ENCODE results near the gene DYSF. TPM values are rescaled to one million over a fixed set of nuclear protein-coding genes. Genes with fewer than 3 reads are reported as not detected.
"Not testable (repeated sequence)": the region's sequence is repeated elsewhere in the genome, so short reads cannot be mapped to it uniquely, and the experiment has no call there.

DYSF gene
- total RNA-seq, 1 experiment from 2014 or later: 0.24 TPM

DNA sequence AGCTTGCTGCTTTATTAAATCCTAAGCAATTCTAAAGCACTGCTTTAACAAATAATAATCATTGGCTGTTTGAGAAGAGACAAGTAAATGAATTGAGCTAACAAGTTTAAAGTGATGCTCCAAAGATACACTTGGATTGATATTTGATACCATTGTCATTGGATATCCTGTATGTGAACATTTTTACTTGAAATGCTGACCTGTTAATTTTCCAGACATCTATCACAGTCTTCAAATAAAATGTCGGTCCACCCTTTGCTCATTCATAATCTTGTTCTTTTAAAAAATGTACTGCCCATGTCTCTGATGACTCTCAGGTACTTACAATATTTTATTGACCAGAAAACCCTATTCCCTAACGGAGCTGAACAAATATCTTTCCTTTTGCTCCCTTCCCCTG lies 202.1 kb downstream of the DYSF start:
- H3K4me3 ChIP-seq (ENCODE audit: low read depth, low read length, poor library complexity, severe bottlenecking): no peak overlapping the region
- CTCF ChIA-PET: no interaction called here
- no peak overlapping the region for H3K27ac ChIP-seq (ENCODE audit: low read depth, low read length, poor library complexity, severe bottlenecking)
- H3K36me3 ChIP-seq (ENCODE audit: insufficient read depth, low read length, poor library complexity, severe bottlenecking): no peaks in the 10 kb centered on the region
- no peaks in the 10 kb centered on the region for H3K9me3 ChIP-seq (ENCODE audit: low read depth, low read length, poor library complexity, severe bottlenecking)
- peaks cover 11% of the 10 kb centered on the region for H3K27me3 ChIP-seq (replicated peaks; ENCODE audit: insufficient read depth, low read depth, low read length, poor library complexity)
- TF ChIP-seq, protein P1, sequence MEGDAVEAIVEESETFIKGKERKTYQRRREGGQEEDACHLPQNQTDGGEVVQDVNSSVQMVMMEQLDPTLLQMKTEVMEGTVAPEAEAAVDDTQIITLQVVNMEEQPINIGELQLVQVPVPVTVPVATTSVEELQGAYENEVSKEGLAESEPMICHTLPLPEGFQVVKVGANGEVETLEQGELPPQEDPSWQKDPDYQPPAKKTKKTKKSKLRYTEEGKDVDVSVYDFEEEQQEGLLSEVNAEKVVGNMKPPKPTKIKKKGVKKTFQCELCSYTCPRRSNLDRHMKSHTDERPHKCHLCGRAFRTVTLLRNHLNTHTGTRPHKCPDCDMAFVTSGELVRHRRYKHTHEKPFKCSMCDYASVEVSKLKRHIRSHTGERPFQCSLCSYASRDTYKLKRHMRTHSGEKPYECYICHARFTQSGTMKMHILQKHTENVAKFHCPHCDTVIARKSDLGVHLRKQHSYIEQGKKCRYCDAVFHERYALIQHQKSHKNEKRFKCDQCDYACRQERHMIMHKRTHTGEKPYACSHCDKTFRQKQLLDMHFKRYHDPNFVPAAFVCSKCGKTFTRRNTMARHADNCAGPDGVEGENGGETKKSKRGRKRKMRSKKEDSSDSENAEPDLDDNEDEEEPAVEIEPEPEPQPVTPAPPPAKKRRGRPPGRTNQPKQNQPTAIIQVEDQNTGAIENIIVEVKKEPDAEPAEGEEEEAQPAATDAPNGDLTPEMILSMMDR (conservative IDR thresholded peaks at IDR 0.05; ENCODE audit: low read depth, low read length): no peak
- no peak for TF ChIP-seq EZH2 (IDR thresholded peaks at IDR 0.05; ENCODE audit: borderline replicate concordance, low read depth, low read length, poor library complexity, severe bottlenecking)
- POLR2A ChIA-PET (ENCODE audit: low non-redundant PET): no interaction called here
- intact Hi-C loops (cut with micrococcal nuclease; ENCODE audit: unreplicated experiment): no loop called here
- no peak for DNase-seq (ENCODE audit: low spot score)
- BruUV-seq (replicated peaks): no TSS peak
- no peaks in the 10 kb centered on the region for H3K4me1 ChIP-seq (ENCODE audit: insufficient read depth, low read length, poor library complexity, severe bottlenecking)

DNA sequence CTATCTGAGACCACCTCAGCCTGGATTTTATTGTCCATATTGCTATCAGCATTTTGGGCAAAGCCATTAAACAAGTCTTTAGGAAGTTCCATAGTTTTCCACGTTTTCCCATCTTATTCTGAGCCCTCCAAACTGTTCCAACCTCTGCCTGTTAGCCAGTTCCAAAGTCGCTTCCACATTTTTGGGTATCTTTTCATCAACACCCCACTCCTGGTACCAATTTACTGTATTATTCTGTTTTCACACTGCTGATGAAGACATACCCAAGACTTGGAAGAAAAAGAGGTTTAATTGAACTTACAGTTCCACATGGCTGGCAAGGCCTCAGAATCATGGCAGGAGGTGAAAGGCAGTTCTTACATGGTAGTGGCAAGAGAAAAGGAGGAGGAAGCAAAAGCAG lies 204.9 kb downstream of the DYSF start:
- H3K36me3 ChIP-seq (ENCODE audit: insufficient read depth, low read length, poor library complexity, severe bottlenecking); H3K4me3 ChIP-seq (ENCODE audit: low read depth, low read length, poor library complexity, severe bottlenecking); DNase-seq (ENCODE audit: low spot score); H3K27ac ChIP-seq (ENCODE audit: low read depth, low read length, poor library complexity, severe bottlenecking); H3K4me1 ChIP-seq (ENCODE audit: insufficient read depth, low read length, poor library complexity, severe bottlenecking); H3K27me3 ChIP-seq (replicated peaks; ENCODE audit: insufficient read depth, low read depth, low read length, poor library complexity); intact Hi-C loops (cut with micrococcal nuclease; ENCODE audit: unreplicated experiment); BruUV-seq (replicated peaks); H3K9me3 ChIP-seq (ENCODE audit: low read depth, low read length, poor library complexity, severe bottlenecking); CTCF ChIA-PET: not testable (repeated sequence)
- POLR2A ChIA-PET (ENCODE audit: low non-redundant PET): interaction anchor here (0.9 kb wide), 1 partner anchor 203 kb away, joined by 3 read pairs; no protein-coding TSS in a partner anchor

DNA sequence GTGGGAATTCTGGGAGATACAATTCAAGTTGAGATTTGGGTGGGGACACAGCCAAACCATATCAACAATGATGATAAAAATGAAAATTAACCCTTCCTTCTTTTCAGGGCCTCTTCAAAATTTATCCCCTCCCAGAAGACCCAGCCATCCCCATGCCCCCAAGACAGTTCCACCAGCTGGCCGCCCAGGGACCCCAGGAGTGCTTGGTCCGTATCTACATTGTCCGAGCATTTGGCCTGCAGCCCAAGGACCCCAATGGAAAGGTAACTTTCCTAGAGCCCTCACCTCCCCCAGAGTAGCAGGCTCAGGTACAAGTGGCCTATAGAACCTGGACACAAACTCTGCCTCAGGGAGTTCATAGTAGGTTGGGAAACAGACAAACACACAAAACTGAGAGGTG lies 205.4 kb downstream of the DYSF start:
- no TSS peak for BruUV-seq (replicated peaks)
- Histone ChIP-seq H3K27ac (ENCODE audit: low read depth, low read length, poor library complexity, severe bottlenecking) (no peak overlapping the region), H3K4me1 (ENCODE audit: insufficient read depth, low read length, poor library complexity, severe bottlenecking) (no peaks in the 10 kb centered on the region), H3K36me3 (ENCODE audit: insufficient read depth, low read length, poor library complexity, severe bottlenecking) (no peaks in the 10 kb centered on the region), H3K4me3 (ENCODE audit: low read depth, low read length, poor library complexity, severe bottlenecking) (no peak overlapping the region), H3K27me3 (replicated peaks; ENCODE audit: insufficient read depth, low read depth, low read length, poor library complexity) (no peaks in the 10 kb centered on the region), H3K9me3 (ENCODE audit: low read depth, low read length, poor library complexity, severe bottlenecking) (no peaks in the 10 kb centered on the region)
- POLR2A ChIA-PET (ENCODE audit: low non-redundant PET): no interaction called here
- intact Hi-C loops (cut with micrococcal nuclease; ENCODE audit: unreplicated experiment): no loop called here
- no peak for TF ChIP-seq EZH2 (IDR thresholded peaks at IDR 0.05; ENCODE audit: borderline replicate concordance, low read depth, low read length, poor library complexity, severe bottlenecking)
- TF ChIP-seq, protein P1 (conservative IDR thresholded peaks at IDR 0.05; ENCODE audit: low read depth, low read length): no peak
- CTCF ChIA-PET: no interaction called here
- DNase-seq (ENCODE audit: low spot score): no peak

DNA sequence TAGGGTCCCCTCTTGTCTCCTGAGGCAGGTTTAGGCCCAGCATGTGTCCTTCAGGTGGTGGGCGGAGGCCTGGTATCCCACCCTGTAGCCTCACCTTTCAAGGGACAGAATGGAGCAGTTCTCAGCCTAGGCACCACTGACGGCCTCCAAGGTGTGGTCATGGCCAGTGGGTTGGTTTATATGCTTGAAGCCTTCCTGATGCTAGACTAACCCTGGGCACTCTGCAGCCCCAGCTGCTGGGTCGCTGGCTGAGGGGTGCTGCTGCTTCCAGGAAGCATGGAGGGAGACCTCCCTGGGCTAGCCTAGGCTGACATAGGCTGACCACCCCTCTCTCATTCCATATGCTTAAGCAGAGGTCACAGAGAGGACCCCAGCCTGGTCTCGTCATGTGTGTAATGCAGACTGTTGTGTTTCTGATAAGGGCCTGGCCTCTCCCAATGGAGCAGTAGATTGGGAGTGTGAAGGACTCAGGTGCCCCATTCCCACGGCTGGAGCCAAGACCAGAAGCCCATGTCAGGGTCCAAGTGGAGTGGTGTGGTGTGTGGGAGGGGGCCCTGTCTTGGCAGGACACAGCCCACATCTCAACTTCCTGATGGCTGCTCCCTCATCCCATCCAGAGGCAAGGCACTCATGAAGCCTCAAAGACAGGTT lies 206.6 kb downstream of the DYSF start:
- ChIA-PET CTCF (no interaction called here), POLR2A (ENCODE audit: low non-redundant PET) (no interaction called here)
- Histone ChIP-seq H3K9me3 (ENCODE audit: low read depth, low read length, poor library complexity, severe bottlenecking) (no peaks in the 10 kb centered on the region), H3K27ac (ENCODE audit: low read depth, low read length, poor library complexity, severe bottlenecking) (no peak overlapping the region), H3K4me3 (ENCODE audit: low read depth, low read length, poor library complexity, severe bottlenecking) (no peak overlapping the region), H3K4me1 (ENCODE audit: insufficient read depth, low read length, poor library complexity, severe bottlenecking) (no peaks in the 10 kb centered on the region), H3K27me3 (replicated peaks; ENCODE audit: insufficient read depth, low read depth, low read length, poor library complexity) (no peaks in the 10 kb centered on the region), H3K36me3 (ENCODE audit: insufficient read depth, low read length, poor library complexity, severe bottlenecking) (no peaks in the 10 kb centered on the region)
- TF ChIP-seq, protein P1 (conservative IDR thresholded peaks at IDR 0.05; ENCODE audit: low read depth, low read length): no peak
- no peak for TF ChIP-seq EZH2 (IDR thresholded peaks at IDR 0.05; ENCODE audit: borderline replicate concordance, low read depth, low read length, poor library complexity, severe bottlenecking)
- BruUV-seq (replicated peaks): no TSS peak
- DNase-seq (ENCODE audit: low spot score): no peak
- intact Hi-C loops (cut with micrococcal nuclease; ENCODE audit: unreplicated experiment): no loop called here
